HCT116 (cell line): ENCODE results near the gene LAPTM4A. TPM values are rescaled to one million over a fixed set of nuclear protein-coding genes. Genes with fewer than 3 reads are reported as not detected.

Experiments
- ATAC-seq: fragments of 200-7000 bp; cut with Tn5 transposase; 2 replicates; pipeline ENCODE4 v1.9.1; 2020; ENCODE audit warnings: mild to moderate bottlenecking, moderate library complexity
- BruUV-seq: library from RNA; stranded (reverse); fragments of 400-500 nt; replicated peaks from 2 replicates; lab custom pipeline; 2021; lab: Mats Ljungman, UMichigan
- CTCF ChIA-PET: fragments of 300-600 bp; sonication (Branson Sonifier 250); formaldehyde crosslinking; loops from one replicate; lab custom pipeline; 2021; ENCODE audit warnings: antibody characterized with exemption; lab: Charles Lee
- POLR2A ChIA-PET: fragments of 300-600, 350-600 bp; sonication (Branson Sonifier 250); formaldehyde crosslinking; loops from one replicate; lab custom pipeline; 2021; ENCODE audit warnings: antibody characterized with exemption; lab: Charles Lee
- RAD21 ChIA-PET, 2 experiments: fragments of 300-600 bp; sonication (Branson Sonifier 250); formaldehyde crosslinking; loops; one replicate each; lab custom pipeline; 2023; ENCODE audit warnings: low total read pairs in 2 of 2; ENCODE audit not compliant: uncharacterized antibody in 2 of 2, unreplicated experiment in 2 of 2, low non-redundant PET in 1 of 2; lab: Charles Lee
- DNase-seq: peaks from one replicate; pipeline ENCODE4 v3.0.0-alpha.2; 2010; ENCODE audit warnings: low read depth, low spot score
- H2AFZ ChIP-seq: fragments of 200-600 bp; shearing (Covaris generic), sonication (generic); 2 replicates; pipeline ENCODE4 v1.6.1; 2017; ENCODE audit warnings: low read depth, mixed run types, mixed read lengths, antibody characterized with exemption, low read length; ENCODE audit not compliant: poor library complexity, severe bottlenecking
- H3K27ac ChIP-seq: 2 replicates; pipeline ENCODE4 v1.5.1; 2012; ENCODE audit warnings: low read depth, low read length
- H3K27me3 ChIP-seq: fragments of 200-600 bp; sonication (generic); 2 replicates; pipeline ENCODE4 v1.6.1; 2016; ENCODE audit warnings: mixed run types, low read length, mixed read lengths; ENCODE audit not compliant: insufficient read depth
- H3K36me3 ChIP-seq, 2 experiments: fragments of 200-500 bp in 1 of 2; fragments of 200-600 bp in 1 of 2; sonication (Bioruptor generic) in 1 of 2; sonication (generic) in 1 of 2; 2 replicates each; pipeline versions ENCODE4 v1.5.1 to v1.6.1; 2014 to 2016; ENCODE audit warnings: low read length in 2 of 2, inconsistent platforms in 1 of 2, mixed read lengths in 1 of 2, mixed run types in 1 of 2; ENCODE audit not compliant: insufficient read depth in 2 of 2, control insufficient read depth in 1 of 2
- H3K4me1 ChIP-seq, 2 experiments: fragments of 200-600 bp in 1 of 2; sonication (generic) in 1 of 2; 2 replicates each; pipeline versions ENCODE4 v1.5.1 to v1.6.1; 2012 to 2017; ENCODE audit warnings: low read length in 2 of 2, inconsistent platforms in 1 of 2, mild to moderate bottlenecking in 1 of 2, mixed read lengths in 1 of 2, mixed run types in 1 of 2, moderate library complexity in 1 of 2; ENCODE audit not compliant: insufficient read depth in 2 of 2, control insufficient read depth in 1 of 2
- H3K4me2 ChIP-seq: fragments of 200-600 bp; sonication (generic); 2 replicates; pipeline ENCODE4 v1.6.1; 2017; ENCODE audit warnings: mixed run types, low read length, mixed read lengths
- H3K4me3 ChIP-seq, 2 experiments: fragments of 200-600 bp in 1 of 2; sonication (generic) in 1 of 2; replicated peaks in 1 of 2; 2 replicates each; pipeline ENCODE4 v1.5.1; 2011 to 2016; ENCODE audit warnings: low read length in 2 of 2, control low read depth in 1 of 2, low read depth in 1 of 2, mild to moderate bottlenecking in 1 of 2, mixed read lengths in 1 of 2, mixed run types in 1 of 2
- H3K79me2 ChIP-seq: fragments of 200-600 bp; sonication (generic); 2 replicates; pipeline ENCODE4 v1.6.1; 2017; ENCODE audit warnings: mild to moderate bottlenecking, mixed run types, low read length, moderate library complexity, mixed read lengths; ENCODE audit not compliant: insufficient read depth
- H3K9ac ChIP-seq: fragments of 200-600 bp; sonication (generic); 2 replicates; pipeline ENCODE4 v1.6.1; 2016; ENCODE audit warnings: low read length, mixed read lengths
- H3K9me2 ChIP-seq: fragments of 200-600 bp; sonication (generic), shearing (Covaris generic); 2 replicates; pipeline ENCODE4 v1.6.1; 2017; ENCODE audit warnings: mixed run types, mild to moderate bottlenecking, moderate library complexity; ENCODE audit not compliant: insufficient read depth
- H3K9me3 ChIP-seq, 2 experiments: fragments of 200-500 bp in 1 of 2; fragments of 200-600 bp in 1 of 2; sonication (Bioruptor generic) in 1 of 2; sonication (generic) in 1 of 2; 2 replicates each; pipeline ENCODE4 v1.6.1; 2014 to 2017; ENCODE audit warnings: low read length in 2 of 2, mixed read lengths in 2 of 2, inconsistent platforms in 1 of 2, low read depth in 1 of 2, mild to moderate bottlenecking in 1 of 2, mixed run types in 1 of 2, moderate library complexity in 1 of 2; ENCODE audit not compliant: control insufficient read depth in 1 of 2, insufficient read depth in 1 of 2
- H4K20me1 ChIP-seq: fragments of 200-600 bp; sonication (generic), shearing (Covaris generic); 2 replicates; pipeline ENCODE4 v1.6.1; 2017; ENCODE audit warnings: mixed run types, mild to moderate bottlenecking, moderate library complexity; ENCODE audit not compliant: insufficient read depth
- CBX3 ChIP-seq: IDR thresholded peaks from 2 replicates; pipeline ENCODE4 v1.6.1; 2012; ENCODE audit warnings: low read depth
- CEBPB ChIP-seq: IDR thresholded peaks from 2 replicates; pipeline ENCODE4 v1.6.1; 2012; ENCODE audit warnings: low read depth
- EGR1 ChIP-seq: IDR thresholded peaks from 2 replicates; pipeline ENCODE4 v1.6.1; 2012; ENCODE audit warnings: low read depth
- ELF1 ChIP-seq: IDR thresholded peaks from 2 replicates; pipeline ENCODE4 v1.6.1; 2012; ENCODE audit warnings: low read depth, borderline replicate concordance
- EZH2 ChIP-seq: fragments of 200-600 bp; sonication (generic); IDR thresholded peaks from 2 replicates; pipeline ENCODE4 v1.6.1; 2017; ENCODE audit warnings: antibody characterized with exemption, mixed run types
- EZH2phosphoT487 ChIP-seq: fragments of 200-600 bp; IDR thresholded peaks from 2 replicates; pipeline ENCODE4 v1.6.1; 2018; ENCODE audit warnings: antibody characterized with exemption, borderline replicate concordance
- JUND ChIP-seq: IDR thresholded peaks from 2 replicates; pipeline ENCODE4 v1.6.1; 2012
- MAX ChIP-seq: IDR thresholded peaks from 2 replicates; pipeline ENCODE4 v1.6.1; 2012
- POLR2AphosphoS5 ChIP-seq: IDR thresholded peaks from 2 replicates; pipeline ENCODE4 v1.6.1; 2011; ENCODE audit warnings: mild to moderate bottlenecking, low read depth, low read length, moderate library complexity
- SIN3A ChIP-seq: IDR thresholded peaks from 2 replicates; pipeline ENCODE4 v1.6.1; 2012; ENCODE audit warnings: low read depth
- SRF ChIP-seq: IDR thresholded peaks from 2 replicates; pipeline ENCODE4 v1.6.1; 2012; ENCODE audit warnings: low read depth
- ZBTB33 ChIP-seq: IDR thresholded peaks from 2 replicates; pipeline ENCODE4 v1.6.1; 2011; ENCODE audit warnings: mild to moderate bottlenecking, low read length, moderate library complexity; ENCODE audit not compliant: insufficient replicate concordance; ENCODE audit errors: extremely low read depth
- intact Hi-C: fragments of 100-400 bp; cut with micrococcal nuclease; formaldehyde crosslinking; loops from 2 replicates; pipeline ENCODE4 v1.10.0; 2022
- total RNA-seq: library from RNA; stranded (reverse); gene quantifications from one replicate; pipeline ENCODE4 v1.2.1, GENCODE V29; 2021; ENCODE audit not compliant: unreplicated experiment
- TF ChIP-seq, protein P1 (sequence below): IDR thresholded peaks from 2 replicates; pipeline ENCODE4 v1.6.1; 2012; ENCODE audit warnings: low read depth

LAPTM4A gene
- total RNA-seq, 1 experiment from 2014 or later = 84.5 TPM

- Histone ChIP-seq H3K4me3 (peak within 1 kb of the TSS; percentile 89 to 92), H3K9me3 (no peaks in the 10 kb centered on the region), H3K4me1 (peaks cover 3 to 17% of the 10 kb centered on the region in 2 experiments; a peak in 3 of 4 replicates), H2AFZ (peak within 1 kb of the TSS; percentile 88), H3K79me2 (peaks cover 19% of the 10 kb centered on the region), H3K27me3 (no peaks in the 10 kb centered on the region), H3K4me2 (peak within 1 kb of the TSS; percentile 92), H3K9me2 (no peaks in the 10 kb centered on the region), H4K20me1 (no peaks in the 10 kb centered on the region), H3K9ac (peak within 1 kb of the TSS; percentile 67), H3K36me3 (no peaks in the 10 kb centered on the region), H3K27ac (peak within 1 kb of the TSS; percentile 40)
- ChIA-PET RAD21 (interaction anchor here in 1 of 2 experiments (0.6 kb wide), 1 partner anchor 19 kb away, joined by 4 read pairs; no protein-coding TSS in a partner anchor), POLR2A (no interaction called here), CTCF (interaction anchor here (1.3 kb wide), 1 partner anchor 25 kb away, joined by 8 read pairs; no protein-coding TSS in a partner anchor)
- ATAC-seq = peak; percentile 95
- BruUV-seq = no TSS peak
- TF ChIP-seq ZBTB33 = no peak
- TF ChIP-seq EZH2 = no peak
- TF ChIP-seq CEBPB = no peak
- TF ChIP-seq JUND = no peak
- no peak for TF ChIP-seq EZH2phosphoT487
- peak; percentile 77 for TF ChIP-seq SIN3A
- peak; percentile 86 for TF ChIP-seq POLR2AphosphoS5
- TF ChIP-seq CBX3 = peak; percentile 94; the same call in 1 of the 2 replicates
- TF ChIP-seq MAX = peak; percentile 95
- TF ChIP-seq, protein P1, sequence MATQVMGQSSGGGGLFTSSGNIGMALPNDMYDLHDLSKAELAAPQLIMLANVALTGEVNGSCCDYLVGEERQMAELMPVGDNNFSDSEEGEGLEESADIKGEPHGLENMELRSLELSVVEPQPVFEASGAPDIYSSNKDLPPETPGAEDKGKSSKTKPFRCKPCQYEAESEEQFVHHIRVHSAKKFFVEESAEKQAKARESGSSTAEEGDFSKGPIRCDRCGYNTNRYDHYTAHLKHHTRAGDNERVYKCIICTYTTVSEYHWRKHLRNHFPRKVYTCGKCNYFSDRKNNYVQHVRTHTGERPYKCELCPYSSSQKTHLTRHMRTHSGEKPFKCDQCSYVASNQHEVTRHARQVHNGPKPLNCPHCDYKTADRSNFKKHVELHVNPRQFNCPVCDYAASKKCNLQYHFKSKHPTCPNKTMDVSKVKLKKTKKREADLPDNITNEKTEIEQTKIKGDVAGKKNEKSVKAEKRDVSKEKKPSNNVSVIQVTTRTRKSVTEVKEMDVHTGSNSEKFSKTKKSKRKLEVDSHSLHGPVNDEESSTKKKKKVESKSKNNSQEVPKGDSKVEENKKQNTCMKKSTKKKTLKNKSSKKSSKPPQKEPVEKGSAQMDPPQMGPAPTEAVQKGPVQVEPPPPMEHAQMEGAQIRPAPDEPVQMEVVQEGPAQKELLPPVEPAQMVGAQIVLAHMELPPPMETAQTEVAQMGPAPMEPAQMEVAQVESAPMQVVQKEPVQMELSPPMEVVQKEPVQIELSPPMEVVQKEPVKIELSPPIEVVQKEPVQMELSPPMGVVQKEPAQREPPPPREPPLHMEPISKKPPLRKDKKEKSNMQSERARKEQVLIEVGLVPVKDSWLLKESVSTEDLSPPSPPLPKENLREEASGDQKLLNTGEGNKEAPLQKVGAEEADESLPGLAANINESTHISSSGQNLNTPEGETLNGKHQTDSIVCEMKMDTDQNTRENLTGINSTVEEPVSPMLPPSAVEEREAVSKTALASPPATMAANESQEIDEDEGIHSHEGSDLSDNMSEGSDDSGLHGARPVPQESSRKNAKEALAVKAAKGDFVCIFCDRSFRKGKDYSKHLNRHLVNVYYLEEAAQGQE = no peak
- no peak for TF ChIP-seq SRF
- peak; percentile 85 for TF ChIP-seq EGR1
- TF ChIP-seq ELF1 = peak; percentile 32; the same call in 1 of the 2 replicates
- peak; percentile 72 for DNase-seq
- intact Hi-C loops = no loop called here
These were observed 61.6 kb downstream of the LAPTM4A start, which contains the start of gene WDR35 for GRCh38 chr2:19989667-19990415. Gene WDR35, minus strand, starts transcription at chr2:19990105. Its CDS starts 90 bp downstream, at chr2:19990015.
